ENCODE measurements around the gene NEK7. TPM values are rescaled to one million over a fixed set of nuclear protein-coding genes. Genes with fewer than 3 reads are reported as not detected.

The NEK7 gene
- total RNA-seq, 1 donor, result 366 TPM

- no peak for TF ChIP-seq CTCF (IDR thresholded peaks at IDR 0.05; ENCODE audit: insufficient read depth, low read depth, low read length)
- DNase-seq (ENCODE audit: low read depth), result peak; percentile 51
- no peak overlapping the region for H3K4me3 ChIP-seq (ENCODE audit: low read depth, low read length)
Measured at GRCh38 chr1:198267921-198268320, 111.1 kb downstream of the NEK7 start.

- no peak overlapping the region for H3K4me3 ChIP-seq (ENCODE audit: low read depth, low read length)
- peak; percentile 22 for DNase-seq (ENCODE audit: low read depth)
- no peak for TF ChIP-seq CTCF (IDR thresholded peaks at IDR 0.05; ENCODE audit: insufficient read depth, low read depth, low read length)
Measured at GRCh38 chr1:198268784-198269645, 112.2 kb downstream of the NEK7 start.

GRCh38 chr1:198269646-198269940, 112.8 kb downstream of the NEK7 start:
- TF ChIP-seq CTCF (IDR thresholded peaks at IDR 0.05; ENCODE audit: insufficient read depth, low read depth, low read length), result no peak
- no peak overlapping the region for H3K4me3 ChIP-seq (ENCODE audit: low read depth, low read length)
- no peak for DNase-seq (ENCODE audit: low read depth)

- no peak overlapping the region for H3K4me3 ChIP-seq (ENCODE audit: low read depth, low read length)
- no peak for TF ChIP-seq CTCF (IDR thresholded peaks at IDR 0.05; ENCODE audit: insufficient read depth, low read depth, low read length)
- no peak for DNase-seq (ENCODE audit: low read depth)
Measured at GRCh38 chr1:198270273-198270828, 113.6 kb downstream of the NEK7 start.

GRCh38 chr1:198271467-198271866, 114.7 kb downstream of the NEK7 start:
- DNase-seq (ENCODE audit: low read depth), result no peak
- TF ChIP-seq CTCF (IDR thresholded peaks at IDR 0.05; ENCODE audit: insufficient read depth, low read depth, low read length), result no peak
- no peak overlapping the region for H3K4me3 ChIP-seq (ENCODE audit: low read depth, low read length)

GRCh38 chr1:198272492-198272891, 115.7 kb downstream of the NEK7 start:
- no peak for TF ChIP-seq CTCF (IDR thresholded peaks at IDR 0.05; ENCODE audit: insufficient read depth, low read depth, low read length)
- DNase-seq (ENCODE audit: low read depth), result peak; percentile 28
- H3K4me3 ChIP-seq (ENCODE audit: low read depth, low read length), result no peak overlapping the region
